NT2/D1 (cell line): ENCODE measurements around the gene ACOXL.

Experiments
- DNase-seq: peaks from one replicate; pipeline ENCODE4 v3.0.0-alpha.2; 2011; ENCODE audit warnings: low read depth, low spot score
- H3K27me3 ChIP-seq: 2 replicates; pipeline ENCODE4 v1.6.0; 2011; ENCODE audit warnings: mild to moderate bottlenecking; ENCODE audit not compliant: insufficient read length, insufficient read depth
- H3K36me3 ChIP-seq: 2 replicates; pipeline ENCODE4 v1.6.1; 2011; ENCODE audit warnings: mild to moderate bottlenecking, low read length, mixed read lengths; ENCODE audit not compliant: insufficient read depth, insufficient read length
- H3K4me1 ChIP-seq: 2 replicates; pipeline ENCODE4 v1.5.1; 2011; ENCODE audit not compliant: insufficient read depth, insufficient read length
- H3K4me3 ChIP-seq: 2 replicates; pipeline ENCODE4 v1.5.1; 2011; ENCODE audit warnings: low read depth; ENCODE audit not compliant: insufficient read length
- H3K9ac ChIP-seq: 2 replicates; pipeline ENCODE4 v1.6.0; 2011; ENCODE audit warnings: low read depth; ENCODE audit not compliant: insufficient read length
- H3K9me3 ChIP-seq: 2 replicates; pipeline ENCODE4 v1.5.1; 2011; ENCODE audit warnings: mild to moderate bottlenecking, low read length; ENCODE audit not compliant: insufficient read depth
- SUZ12 ChIP-seq: IDR thresholded peaks from 2 replicates; pipeline ENCODE4 v1.6.1; 2011; ENCODE audit not compliant: insufficient read length, insufficient read depth; ENCODE audit errors: extremely low read depth
- YY1 ChIP-seq: IDR thresholded peaks from 2 replicates; pipeline ENCODE4 v1.6.1; 2011; ENCODE audit not compliant: insufficient read length, insufficient read depth
- ZNF274 ChIP-seq: IDR thresholded peaks from 2 replicates; pipeline ENCODE4 v1.6.1; 2011; ENCODE audit warnings: mild to moderate bottlenecking, low read depth, low read length

ACOXL gene

GRCh38 chr2:110790907-110791306 is 58.5 kb downstream of the ACOXL start:
- no peaks in the 10 kb centered on the region for H3K4me1 ChIP-seq
- no peak for DNase-seq
- H3K36me3 ChIP-seq: no peaks in the 10 kb centered on the region
- H3K9ac ChIP-seq: no peak overlapping the region
- H3K27me3 ChIP-seq: no peaks in the 10 kb centered on the region
- H3K4me3 ChIP-seq: no peak overlapping the region
- TF ChIP-seq ZNF274: no peak
- TF ChIP-seq YY1: no peak
- TF ChIP-seq SUZ12: no peak
- H3K9me3 ChIP-seq: no peaks in the 10 kb centered on the region

GRCh38 chr2:110791435-110791834 is 59.1 kb downstream of the ACOXL start:
- no peaks in the 10 kb centered on the region for H3K36me3 ChIP-seq
- no peak overlapping the region for H3K4me3 ChIP-seq
- TF ChIP-seq ZNF274: no peak
- no peak for TF ChIP-seq SUZ12
- TF ChIP-seq YY1: no peak
- no peak for DNase-seq
- no peaks in the 10 kb centered on the region for H3K9me3 ChIP-seq
- no peaks in the 10 kb centered on the region for H3K4me1 ChIP-seq
- no peaks in the 10 kb centered on the region for H3K27me3 ChIP-seq
- H3K9ac ChIP-seq: no peak overlapping the region

- TF ChIP-seq SUZ12 (no peak), ZNF274 (no peak), YY1 (no peak)
- DNase-seq: no peak
- H3K27me3 ChIP-seq: no peaks in the 10 kb centered on the region
- no peak overlapping the region for H3K9ac ChIP-seq
- H3K4me3 ChIP-seq: no peak overlapping the region
- H3K4me1 ChIP-seq: no peaks in the 10 kb centered on the region
- no peaks in the 10 kb centered on the region for H3K9me3 ChIP-seq
- H3K36me3 ChIP-seq: no peaks in the 10 kb centered on the region
Measured at GRCh38 chr2:110793034-110793433, 60.7 kb downstream of the ACOXL start.

DNA sequence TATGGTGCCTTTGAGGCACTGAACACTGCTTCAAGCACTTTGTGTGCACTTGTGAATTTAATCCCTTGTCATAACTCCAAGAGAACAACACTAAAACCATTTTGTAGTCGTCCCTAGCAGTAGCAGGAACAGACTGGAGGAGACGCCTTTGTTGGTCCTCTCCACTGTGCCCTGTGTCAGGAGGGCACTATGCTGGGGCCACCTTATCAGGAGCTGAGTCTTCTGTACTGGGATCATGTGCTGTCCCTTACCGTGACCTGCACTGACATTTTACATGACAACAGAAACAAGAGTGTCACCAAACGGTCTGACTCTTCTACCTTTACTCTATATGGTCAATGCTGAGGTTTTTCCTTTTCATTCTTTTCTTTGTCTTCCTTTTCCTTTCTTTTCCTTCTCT is 62.0 kb downstream of the ACOXL start:
- H3K9me3 ChIP-seq: peaks cover 2% of the 10 kb centered on the region; the same call in 1 of the 2 replicates
- TF ChIP-seq ZNF274: no peak
- no peak for TF ChIP-seq YY1
- no peak for TF ChIP-seq SUZ12
- DNase-seq: no peak
- no peaks in the 10 kb centered on the region for H3K27me3 ChIP-seq
- no peak overlapping the region for H3K9ac ChIP-seq
- no peaks in the 10 kb centered on the region for H3K36me3 ChIP-seq
- H3K4me3 ChIP-seq: no peak overlapping the region
- H3K4me1 ChIP-seq: no peaks in the 10 kb centered on the region

- Histone ChIP-seq H3K9ac (no peak overlapping the region), H3K4me3 (no peak overlapping the region), H3K27me3 (no peaks in the 10 kb centered on the region), H3K4me1 (no peaks in the 10 kb centered on the region), H3K36me3 (no peaks in the 10 kb centered on the region), H3K9me3 (peaks cover 8% of the 10 kb centered on the region; the same call in 1 of the 2 replicates)
- DNase-seq: no peak
- TF ChIP-seq ZNF274: no peak
- TF ChIP-seq SUZ12: no peak
- TF ChIP-seq YY1: no peak
Measured at GRCh38 chr2:110794951-110795350, 62.6 kb downstream of the ACOXL start.

- peaks cover 10% of the 10 kb centered on the region; the same call in 1 of the 2 replicates for H3K9me3 ChIP-seq
- no peaks in the 10 kb centered on the region for H3K36me3 ChIP-seq
- no peak for DNase-seq
- no peaks in the 10 kb centered on the region for H3K27me3 ChIP-seq
- no peak overlapping the region for H3K9ac ChIP-seq
- H3K4me1 ChIP-seq: peaks cover 3% of the 10 kb centered on the region
- TF ChIP-seq YY1 (no peak), ZNF274 (no peak), SUZ12 (no peak)
- no peak overlapping the region for H3K4me3 ChIP-seq
Measured at GRCh38 chr2:110796716-110797301, 64.4 kb downstream of the ACOXL start.

GRCh38 chr2:110799376-110799775 is 67.0 kb downstream of the ACOXL start:
- DNase-seq: no peak
- Histone ChIP-seq H3K9ac (no peak overlapping the region), H3K4me1 (peaks cover 3% of the 10 kb centered on the region), H3K36me3 (no peaks in the 10 kb centered on the region), H3K9me3 (peaks cover 15% of the 10 kb centered on the region; the same call in 1 of the 2 replicates), H3K4me3 (no peak overlapping the region), H3K27me3 (no peaks in the 10 kb centered on the region)
- no peak for TF ChIP-seq SUZ12
- TF ChIP-seq YY1: no peak
- no peak for TF ChIP-seq ZNF274
